SK-N-SH (cell line): ENCODE measurements around the gene BAIAP3. TPM values are rescaled to one million over a fixed set of nuclear protein-coding genes. Genes with fewer than 3 reads are reported as not detected.

Experiments
- CTCF ChIA-PET: fragments of 300-600, 350-600 bp; formaldehyde crosslinking; extraction: SDS; loops from one replicate; lab custom pipeline; 2021; lab: Yijun Ruan, JAX
- POLR2A ChIA-PET: fragments of 350-600 bp; sonication (Branson Sonifier 250); formaldehyde crosslinking; extraction: SDS; loops from one replicate; lab custom pipeline; 2020; ENCODE audit warnings: antibody characterized with exemption, inconsistent platforms; lab: Yijun Ruan, JAX
- DNase-seq: peaks from one replicate; pipeline ENCODE4 v3.0.0; 2012
- H2AFZ ChIP-seq: fragments of 200-600 bp; sonication (generic); 2 replicates; pipeline ENCODE4 v1.8.1; 2016; ENCODE audit warnings: antibody characterized with exemption, mild to moderate bottlenecking, low read depth
- H3F3A ChIP-seq: fragments of 200-600 bp; sonication (generic); replicated peaks from 2 replicates; pipeline ENCODE3; 2016; ENCODE audit warnings: antibody characterized with exemption, mild to moderate bottlenecking; ENCODE audit not compliant: insufficient read depth
- H3K27ac ChIP-seq, 2 experiments: fragments of 200-500 bp in 1 of 2; fragments of 200-600 bp in 1 of 2; sonication (Bioruptor generic) in 1 of 2; sonication (generic), shearing (Covaris generic) in 1 of 2; 2 replicates each; pipeline versions ENCODE4 v1.5.1 to v1.6.1; 2014 to 2016; ENCODE audit warnings: low read depth in 2 of 2, inconsistent platforms in 1 of 2, low read length in 1 of 2, mild to moderate bottlenecking in 1 of 2, mixed read lengths in 1 of 2
- H3K27me3 ChIP-seq: fragments of 200-600 bp; sonication (generic), shearing (Covaris generic); 2 replicates; pipeline ENCODE4 v1.6.1; 2016; ENCODE audit warnings: mixed run types; ENCODE audit not compliant: insufficient read depth
- H3K36me3 ChIP-seq, 2 experiments: fragments of 200-500 bp in 1 of 2; fragments of 200-600 bp in 1 of 2; sonication (Bioruptor generic) in 1 of 2; sonication (generic) in 1 of 2; replicated peaks in 1 of 2; 2 replicates each; pipeline versions ENCODE3 to v1.5.1; 2014 to 2016; ENCODE audit warnings: low read length in 1 of 2, mild to moderate bottlenecking in 1 of 2; ENCODE audit not compliant: insufficient read depth in 2 of 2, control insufficient read depth in 1 of 2
- H3K4me1 ChIP-seq, 2 experiments: fragments of 200-500 bp in 1 of 2; fragments of 200-600 bp in 1 of 2; sonication (Bioruptor generic) in 1 of 2; sonication (generic), shearing (Covaris generic) in 1 of 2; 2 replicates each; pipeline versions ENCODE4 v1.5.1 to v1.6.1; 2014 to 2016; ENCODE audit warnings: low read depth in 1 of 2, low read length in 1 of 2, mixed run types in 1 of 2; ENCODE audit not compliant: insufficient read depth in 2 of 2, control insufficient read depth in 1 of 2
- H3K4me2 ChIP-seq: fragments of 200-600 bp; sonication (generic), shearing (Covaris generic); 2 replicates; pipeline ENCODE4 v1.6.1; 2017; ENCODE audit warnings: mixed run types
- H3K4me3 ChIP-seq, 2 experiments: fragments of 200-500 bp in 1 of 2; fragments of 200-600 bp in 1 of 2; sonication (Bioruptor generic) in 1 of 2; sonication (generic), shearing (Covaris generic) in 1 of 2; 2 replicates each; pipeline versions ENCODE4 v1.5.1 to v1.8.1; 2014 to 2016; ENCODE audit warnings: low read depth in 2 of 2, inconsistent platforms in 1 of 2, low read length in 1 of 2, mild to moderate bottlenecking in 1 of 2, mixed read lengths in 1 of 2, moderate library complexity in 1 of 2
- H3K79me2 ChIP-seq: fragments of 200-600 bp; sonication (generic); 2 replicates; pipeline ENCODE4 v1.8.1; 2017; ENCODE audit warnings: mild to moderate bottlenecking; ENCODE audit not compliant: insufficient read depth
- H3K9ac ChIP-seq: fragments of 200-600 bp; sonication (generic); 2 replicates; pipeline ENCODE4 v1.6.1; 2017; ENCODE audit warnings: mixed run types
- H3K9me2 ChIP-seq: fragments of 200-600 bp; sonication (generic); 2 replicates; pipeline ENCODE4 v1.6.1; 2017; ENCODE audit warnings: mixed run types
- H3K9me3 ChIP-seq: fragments of 200-600 bp; sonication (generic); 2 replicates; pipeline ENCODE4 v1.6.1; 2017; ENCODE audit warnings: mixed run types, mild to moderate bottlenecking, moderate library complexity
- H4K20me1 ChIP-seq: fragments of 200-600 bp; sonication (generic); 2 replicates; pipeline ENCODE4 v1.6.1; 2017; ENCODE audit warnings: mild to moderate bottlenecking, mixed run types; ENCODE audit not compliant: insufficient read depth
- EP300 ChIP-seq, 2 experiments: IDR thresholded peaks; 2 replicates each; pipeline versions ENCODE4 v1.4.0 to v1.6.1; 2012; ENCODE audit warnings: borderline replicate concordance in 1 of 2, low read depth in 1 of 2, low read length in 1 of 2
- FOSL2 ChIP-seq: IDR thresholded peaks from 2 replicates; pipeline ENCODE4 v1.4.0; 2012; ENCODE audit warnings: low read depth, mild to moderate bottlenecking, moderate library complexity, borderline replicate concordance
- FOXJ3 ChIP-seq: sonication (generic); formaldehyde crosslinking; IDR thresholded peaks from 2 replicates; pipeline ENCODE4 v1.5.1; 2020; ENCODE audit warnings: mild to moderate bottlenecking, missing genetic modification reagents
- GATA2 ChIP-seq: sonication (generic); formaldehyde crosslinking; IDR thresholded peaks from 2 replicates; pipeline ENCODE4 v1.5.0; 2020; ENCODE audit warnings: mild to moderate bottlenecking, missing genetic modification reagents
- MEF2A ChIP-seq: IDR thresholded peaks from 2 replicates; pipeline ENCODE4 v1.4.0; 2012; ENCODE audit warnings: low read depth, borderline replicate concordance
- POLR2AphosphoS5 ChIP-seq: IDR thresholded peaks from 2 replicates; pipeline ENCODE4 v1.6.1; 2012; ENCODE audit warnings: low read depth, low read length
- RCOR1 ChIP-seq: fragments of 150-350 bp; IDR thresholded peaks from 2 replicates; pipeline ENCODE4 v1.6.1; 2017; ENCODE audit warnings: antibody characterized with exemption, low read length
- RFX5 ChIP-seq: IDR thresholded peaks from 2 replicates; pipeline ENCODE4 v1.6.1; 2012; ENCODE audit warnings: mild to moderate bottlenecking, improper control_type of control experiment, low read length
- RXRA ChIP-seq: IDR thresholded peaks from 2 replicates; pipeline ENCODE4 v1.4.0; 2012; ENCODE audit warnings: low read depth, mild to moderate bottlenecking, borderline replicate concordance
- SIN3A ChIP-seq: IDR thresholded peaks from 2 replicates; pipeline ENCODE4 v1.6.1; 2012; ENCODE audit warnings: low read depth, mild to moderate bottlenecking, low read length, moderate library complexity, borderline replicate concordance
- SMC3 ChIP-seq: IDR thresholded peaks from 2 replicates; pipeline ENCODE4 v1.6.1; 2012; ENCODE audit warnings: low read depth, low read length, improper control_type of control experiment
- TCF12 ChIP-seq: IDR thresholded peaks from 2 replicates; pipeline ENCODE4 v1.4.0; 2012
- YY1 ChIP-seq: IDR thresholded peaks from 2 replicates; pipeline ENCODE4 v1.4.0; 2012; ENCODE audit warnings: low read depth, mild to moderate bottlenecking
- WGBS: methylation state at CpG from one replicate; pipeline ENCODE4 v1.1.6; 2017; ENCODE audit warnings: low lambda C conversion rate; 5-methylcytosine and 5-hydroxymethylcytosine counted together
- polyA plus RNA-seq, 3 experiments: library from polyadenylated mRNA; depleted of rRNA; stranded (reverse); fragments of >200 nt; gene quantifications; 2 replicates each; pipeline ENCODE4 v1.2.3, GENCODE V29; 2012
- TF ChIP-seq, protein P1 (sequence below): fragments of 150-350 bp; IDR thresholded peaks from 2 replicates; pipeline ENCODE4 v1.6.1; 2016; ENCODE audit warnings: mild to moderate bottlenecking, low read depth, low read length
- TF ChIP-seq, protein P2 (sequence below): fragments of 150-350 bp; IDR thresholded peaks from 2 replicates; pipeline ENCODE4 v1.6.1; 2017; ENCODE audit warnings: antibody characterized with exemption, low read length, low read depth, borderline replicate concordance
- TF ChIP-seq, protein P3 (sequence below): IDR thresholded peaks from 2 replicates; pipeline ENCODE4 v1.4.0; 2012; ENCODE audit warnings: low read depth, borderline replicate concordance
- TF ChIP-seq, protein P4 (sequence below): IDR thresholded peaks from 2 replicates; pipeline ENCODE4 v1.4.0; 2012; ENCODE audit warnings: low read depth, borderline replicate concordance

The BAIAP3 gene
- polyA plus RNA-seq, 1 of the 3 experiments (the other 2 are of a cell fraction): 1.1 TPM

DNA sequence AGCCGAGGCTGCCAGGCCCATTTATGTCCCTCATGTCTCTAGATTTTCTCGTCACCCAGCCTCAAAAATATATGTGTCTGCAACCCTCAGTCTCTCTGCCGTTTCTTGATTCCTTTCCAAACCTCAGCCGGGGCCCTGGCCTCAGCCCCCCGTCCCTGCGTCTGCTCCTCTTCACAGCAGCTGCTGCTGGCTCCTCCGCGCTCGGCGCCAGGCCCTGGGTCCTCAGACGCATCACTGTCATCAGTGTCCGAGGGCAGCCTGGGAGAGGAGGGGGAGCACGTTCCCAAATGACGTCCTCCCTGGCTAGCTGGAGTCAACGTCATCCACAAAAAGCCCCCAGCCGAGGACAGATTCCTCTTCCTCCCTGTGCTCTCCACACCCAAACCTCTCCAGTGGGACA, 15.9 kb downstream of the BAIAP3 start (continued):
- TF ChIP-seq EP300 (IDR thresholded peaks at IDR 0.05; ENCODE audit: borderline replicate concordance in 1 of 2, low read depth in 1 of 2, low read length in 1 of 2): no peak
- TF ChIP-seq, protein P1, sequence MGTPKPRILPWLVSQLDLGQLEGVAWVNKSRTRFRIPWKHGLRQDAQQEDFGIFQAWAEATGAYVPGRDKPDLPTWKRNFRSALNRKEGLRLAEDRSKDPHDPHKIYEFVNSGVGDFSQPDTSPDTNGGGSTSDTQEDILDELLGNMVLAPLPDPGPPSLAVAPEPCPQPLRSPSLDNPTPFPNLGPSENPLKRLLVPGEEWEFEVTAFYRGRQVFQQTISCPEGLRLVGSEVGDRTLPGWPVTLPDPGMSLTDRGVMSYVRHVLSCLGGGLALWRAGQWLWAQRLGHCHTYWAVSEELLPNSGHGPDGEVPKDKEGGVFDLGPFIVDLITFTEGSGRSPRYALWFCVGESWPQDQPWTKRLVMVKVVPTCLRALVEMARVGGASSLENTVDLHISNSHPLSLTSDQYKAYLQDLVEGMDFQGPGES: no peak
- no peak for TF ChIP-seq GATA2
- TF ChIP-seq SIN3A: no peak
- TF ChIP-seq, protein P2, sequence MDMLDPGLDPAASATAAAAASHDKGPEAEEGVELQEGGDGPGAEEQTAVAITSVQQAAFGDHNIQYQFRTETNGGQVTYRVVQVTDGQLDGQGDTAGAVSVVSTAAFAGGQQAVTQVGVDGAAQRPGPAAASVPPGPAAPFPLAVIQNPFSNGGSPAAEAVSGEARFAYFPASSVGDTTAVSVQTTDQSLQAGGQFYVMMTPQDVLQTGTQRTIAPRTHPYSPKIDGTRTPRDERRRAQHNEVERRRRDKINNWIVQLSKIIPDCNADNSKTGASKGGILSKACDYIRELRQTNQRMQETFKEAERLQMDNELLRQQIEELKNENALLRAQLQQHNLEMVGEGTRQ: no peak
- TF ChIP-seq FOSL2: no peak
- no peak for TF ChIP-seq SMC3
- no peak for TF ChIP-seq TCF12

DNA sequence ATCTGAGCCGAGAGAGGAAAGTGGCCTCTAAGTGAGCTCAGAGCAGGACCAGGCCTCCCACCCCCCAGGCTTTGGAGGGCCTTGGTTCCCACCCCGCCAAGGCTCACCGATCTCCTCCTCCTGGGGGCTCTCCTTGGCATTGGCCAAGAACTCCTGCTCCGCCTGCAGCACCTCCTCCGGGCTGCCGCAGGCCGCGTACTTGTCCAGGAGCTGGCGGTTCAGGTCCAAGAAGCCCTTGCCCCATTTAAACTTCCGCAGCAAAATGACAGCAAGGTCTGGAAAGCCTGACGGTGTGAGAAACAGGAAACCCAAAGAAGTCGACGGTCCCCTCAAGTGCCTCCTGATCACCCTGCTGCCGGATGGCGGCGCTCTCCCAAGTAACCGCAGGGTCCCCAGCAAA, 16.5 kb downstream of the BAIAP3 start:
- no peaks in the 10 kb centered on the region for H3K9me3 ChIP-seq
- H3K27me3 ChIP-seq: no peaks in the 10 kb centered on the region
- no peak for DNase-seq
- H3K9me2 ChIP-seq: no peaks in the 10 kb centered on the region
- peaks cover 43% of the 10 kb centered on the region for H3K79me2 ChIP-seq
- no peak overlapping the region for H3K27ac ChIP-seq
- ChIA-PET CTCF (interaction anchor here (0.8 to 2.3 kb wide), 3 partner anchors 12 to 565 kb away, joined by 3 to 11 read pairs (median 4); no protein-coding TSS in a partner anchor), POLR2A (no interaction called here)
- peak overlapping the region; percentile 98; the same call in 1 of the 2 replicates for H3K4me2 ChIP-seq
- H3K36me3 ChIP-seq: peaks cover 0 to 19% of the 10 kb centered on the region in 2 experiments
- H3K4me3 ChIP-seq: no peak overlapping the region; a peak in 1 of 4 replicates
- peaks cover 0 to 15% of the 10 kb centered on the region in 2 experiments; a peak in 2 of 4 replicates for H3K4me1 ChIP-seq
- no peaks in the 10 kb centered on the region for H3F3A ChIP-seq
- no peak overlapping the region for H3K9ac ChIP-seq
- H4K20me1 ChIP-seq: no peaks in the 10 kb centered on the region
- TF ChIP-seq FOXJ3: no peak
- TF ChIP-seq RCOR1: no peak
- TF ChIP-seq, protein P1: no peak
- no peak for TF ChIP-seq YY1
- no peak for TF ChIP-seq POLR2AphosphoS5
- TF ChIP-seq RFX5: no peak
- no peak for TF ChIP-seq MEF2A
- TF ChIP-seq, protein P3, sequence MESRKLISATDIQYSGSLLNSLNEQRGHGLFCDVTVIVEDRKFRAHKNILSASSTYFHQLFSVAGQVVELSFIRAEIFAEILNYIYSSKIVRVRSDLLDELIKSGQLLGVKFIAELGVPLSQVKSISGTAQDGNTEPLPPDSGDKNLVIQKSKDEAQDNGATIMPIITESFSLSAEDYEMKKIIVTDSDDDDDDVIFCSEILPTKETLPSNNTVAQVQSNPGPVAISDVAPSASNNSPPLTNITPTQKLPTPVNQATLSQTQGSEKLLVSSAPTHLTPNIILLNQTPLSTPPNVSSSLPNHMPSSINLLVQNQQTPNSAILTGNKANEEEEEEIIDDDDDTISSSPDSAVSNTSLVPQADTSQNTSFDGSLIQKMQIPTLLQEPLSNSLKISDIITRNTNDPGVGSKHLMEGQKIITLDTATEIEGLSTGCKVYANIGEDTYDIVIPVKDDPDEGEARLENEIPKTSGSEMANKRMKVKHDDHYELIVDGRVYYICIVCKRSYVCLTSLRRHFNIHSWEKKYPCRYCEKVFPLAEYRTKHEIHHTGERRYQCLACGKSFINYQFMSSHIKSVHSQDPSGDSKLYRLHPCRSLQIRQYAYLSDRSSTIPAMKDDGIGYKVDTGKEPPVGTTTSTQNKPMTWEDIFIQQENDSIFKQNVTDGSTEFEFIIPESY: no peak
- TF ChIP-seq RXRA: no peak
- no peak for TF ChIP-seq EP300 (IDR thresholded peaks at IDR 0.05; ENCODE audit: borderline replicate concordance in 1 of 2, low read depth in 1 of 2, low read length in 1 of 2)
- TF ChIP-seq GATA2: no peak
- TF ChIP-seq, protein P4, sequence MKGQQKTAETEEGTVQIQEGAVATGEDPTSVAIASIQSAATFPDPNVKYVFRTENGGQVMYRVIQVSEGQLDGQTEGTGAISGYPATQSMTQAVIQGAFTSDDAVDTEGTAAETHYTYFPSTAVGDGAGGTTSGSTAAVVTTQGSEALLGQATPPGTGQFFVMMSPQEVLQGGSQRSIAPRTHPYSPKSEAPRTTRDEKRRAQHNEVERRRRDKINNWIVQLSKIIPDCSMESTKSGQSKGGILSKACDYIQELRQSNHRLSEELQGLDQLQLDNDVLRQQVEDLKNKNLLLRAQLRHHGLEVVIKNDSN: no peak
- H2AFZ ChIP-seq: no peak overlapping the region
- WGBS: 99% methylated on average over 13 of the region's 17 CpGs
